ENCODE data around the gene CUX1. TPM values are rescaled to one million over a fixed set of nuclear protein-coding genes. Genes with fewer than 3 reads are reported as not detected.
"Not testable (repeated sequence)": the region's sequence is repeated elsewhere in the genome, so short reads cannot be mapped to it uniquely, and the experiment has no call there.

The CUX1 gene
- polyA plus RNA-seq, 1 donor = 38.3 TPM

GRCh38 chr7:101823096-101823495 is 5.7 kb downstream of the CUX1 start:
- DNase-seq (ENCODE audit: low read depth) = no peak

- no peak for DNase-seq (ENCODE audit: low read depth)
Measured at GRCh38 chr7:101823596-101823995, 6.2 kb downstream of the CUX1 start.

GRCh38 chr7:101824440-101824839 is 7.0 kb downstream of the CUX1 start:
- no peak for DNase-seq (ENCODE audit: low read depth)

GRCh38 chr7:101826081-101826835 is 8.8 kb downstream of the CUX1 start:
- no peak for DNase-seq (ENCODE audit: low read depth)

GRCh38 chr7:101828301-101829020 is 11.0 kb downstream of the CUX1 start:
- no peak for DNase-seq (ENCODE audit: low read depth)

GRCh38 chr7:101829374-101829773 is 11.9 kb downstream of the CUX1 start:
- DNase-seq (ENCODE audit: low read depth) = no peak

- no peak for DNase-seq (ENCODE audit: low read depth)
Measured at GRCh38 chr7:101829821-101830220, 12.4 kb downstream of the CUX1 start.

GRCh38 chr7:101831396-101831795 is 14.0 kb downstream of the CUX1 start:
- not testable (repeated sequence) for DNase-seq (ENCODE audit: low read depth)

GRCh38 chr7:101832205-101832631 is 14.8 kb downstream of the CUX1 start:
- DNase-seq (ENCODE audit: low read depth) = no peak

GRCh38 chr7:101832685-101833375 is 15.4 kb downstream of the CUX1 start:
- no peak for DNase-seq (ENCODE audit: low read depth)

GRCh38 chr7:101833799-101834198 is 16.4 kb downstream of the CUX1 start:
- no peak for DNase-seq (ENCODE audit: low read depth)

- no peak for DNase-seq (ENCODE audit: low read depth)
Measured at GRCh38 chr7:101835136-101835535, 17.7 kb downstream of the CUX1 start.

- not testable (repeated sequence) for DNase-seq (ENCODE audit: low read depth)
Measured at GRCh38 chr7:101837433-101837832, 20.0 kb downstream of the CUX1 start.

GRCh38 chr7:101838837-101839483 is 21.5 kb downstream of the CUX1 start:
- DNase-seq (ENCODE audit: low read depth) = no peak

GRCh38 chr7:101841328-101841727 is 23.9 kb downstream of the CUX1 start:
- DNase-seq (ENCODE audit: low read depth) = no peak

GRCh38 chr7:101843293-101844271 is 26.2 kb downstream of the CUX1 start:
- DNase-seq (ENCODE audit: low read depth) = no peak

- no peak for DNase-seq (ENCODE audit: low read depth)
Measured at GRCh38 chr7:101845974-101846373, 28.5 kb downstream of the CUX1 start.

- no peak for DNase-seq (ENCODE audit: low read depth)
Measured at GRCh38 chr7:101846800-101847538, 29.5 kb downstream of the CUX1 start.

- no peak for DNase-seq (ENCODE audit: low read depth)
Measured at GRCh38 chr7:101848208-101848951, 31.0 kb downstream of the CUX1 start.
